Mesendoderm (in vitro differentiated cells): ENCODE measurements around the gene HSD17B12.
A peak's percentile ranks its signal among the peaks of the same experiment; 100 is the strongest.

Experiments
- DNase-seq: peaks from one replicate; pipeline ENCODE4 v3.0.0; 2013
- H2AK5ac ChIP-seq: 2 replicates; pipeline ENCODE4 v1.6.1; 2013; ENCODE audit warnings: low read length, inconsistent platforms
- H2BK120ac ChIP-seq: 2 replicates; pipeline ENCODE4 v1.6.1; 2013; ENCODE audit warnings: low read depth, mild to moderate bottlenecking, low read length, moderate library complexity, mixed read lengths
- H2BK15ac ChIP-seq: replicated peaks from 2 replicates; pipeline ENCODE4 v1.6.1; 2013; ENCODE audit warnings: low read depth, mild to moderate bottlenecking, moderate library complexity
- H2BK5ac ChIP-seq: 2 replicates; pipeline ENCODE4 v1.6.1; 2013; ENCODE audit warnings: low read length, inconsistent platforms
- H3K18ac ChIP-seq: 2 replicates; pipeline ENCODE4 v1.6.1; 2013; ENCODE audit warnings: mild to moderate bottlenecking, low read length, mixed read lengths
- H3K23ac ChIP-seq: one replicate; pipeline ENCODE4 v1.6.1; 2013; ENCODE audit warnings: low read length
- H3K27ac ChIP-seq: 2 replicates; pipeline ENCODE4 v1.5.1; 2013; ENCODE audit warnings: low read depth, mild to moderate bottlenecking, inconsistent platforms, low read length, moderate library complexity
- H3K27me3 ChIP-seq: 2 replicates; pipeline ENCODE4 v1.6.1; 2013; ENCODE audit warnings: low read length, control low read depth, mild to moderate bottlenecking, inconsistent platforms; ENCODE audit not compliant: insufficient read depth, poor library complexity
- H3K36me3 ChIP-seq: 2 replicates; pipeline ENCODE4 v1.6.1; 2013; ENCODE audit warnings: low read length, inconsistent platforms; ENCODE audit not compliant: control insufficient read depth, insufficient read depth
- H3K4ac ChIP-seq: one replicate; pipeline ENCODE4 v1.6.1; 2013; ENCODE audit warnings: low read depth, mild to moderate bottlenecking, low read length, moderate library complexity
- H3K4me1 ChIP-seq: 2 replicates; pipeline ENCODE4 v1.6.1; 2013; ENCODE audit warnings: low read depth, low read length, inconsistent platforms; ENCODE audit not compliant: control insufficient read depth
- H3K4me2 ChIP-seq: 2 replicates; pipeline ENCODE4 v1.6.1; 2013; ENCODE audit warnings: low read length
- H3K4me3 ChIP-seq: 2 replicates; pipeline ENCODE4 v1.5.1; 2013; ENCODE audit warnings: mild to moderate bottlenecking, low read length
- H3K56ac ChIP-seq: one replicate; pipeline ENCODE4 v1.6.1; 2013; ENCODE audit warnings: low read length
- H3K79me1 ChIP-seq: 2 replicates; pipeline ENCODE4 v1.6.1; 2013; ENCODE audit warnings: low read length, inconsistent platforms
- H3K79me2 ChIP-seq: 2 replicates; pipeline ENCODE4 v1.6.1; 2013; ENCODE audit warnings: mild to moderate bottlenecking, low read length; ENCODE audit not compliant: control insufficient read depth, insufficient read depth
- H3K9ac ChIP-seq: 2 replicates; pipeline ENCODE4 v1.6.1; 2013; ENCODE audit warnings: low read length, inconsistent platforms
- H4K5ac ChIP-seq: one replicate; pipeline ENCODE4 v1.6.1; 2013; ENCODE audit warnings: low read length
- H4K8ac ChIP-seq: one replicate; pipeline ENCODE4 v1.6.1; 2013; ENCODE audit warnings: low read depth, mild to moderate bottlenecking, control low read depth, low read length, moderate library complexity
- WGBS: extraction: QIAGEN DNeasy Blood & Tissue Kit; methylation state at CpG from one replicate; pipeline ENCODE4 v1.1.7; 2013; ENCODE audit warnings: low lambda C conversion rate, missing lambda C conversion rate; ENCODE audit not compliant: insufficient coverage; ENCODE audit errors: extremely low coverage; 5-methylcytosine and 5-hydroxymethylcytosine counted together

The HSD17B12 gene

DNA sequence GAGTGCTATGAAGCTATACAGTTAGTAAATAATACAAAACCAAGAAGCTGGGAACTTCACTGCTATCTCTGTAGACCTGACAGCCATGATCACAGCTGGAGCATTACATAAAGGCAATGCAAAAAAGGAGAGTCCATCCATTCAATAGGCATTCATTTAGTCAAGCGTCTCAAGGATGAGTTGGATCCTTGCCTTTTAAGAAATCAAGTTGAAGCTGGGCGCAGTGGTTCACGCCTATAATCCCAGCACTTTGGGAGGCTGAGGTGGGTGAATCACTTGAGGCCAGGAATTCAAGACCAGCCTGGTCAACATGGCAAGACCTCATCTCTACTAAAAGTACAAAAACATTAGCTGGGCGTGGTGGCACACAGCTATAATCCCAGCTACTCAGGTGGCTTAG is 152.0 kb downstream of the HSD17B12 start:
- H3K4me3 ChIP-seq: no peak overlapping the region
- H2AK5ac ChIP-seq: no peak overlapping the region
- WGBS: no CpG with 5 or more reads among the region's 4 CpGs

DNA sequence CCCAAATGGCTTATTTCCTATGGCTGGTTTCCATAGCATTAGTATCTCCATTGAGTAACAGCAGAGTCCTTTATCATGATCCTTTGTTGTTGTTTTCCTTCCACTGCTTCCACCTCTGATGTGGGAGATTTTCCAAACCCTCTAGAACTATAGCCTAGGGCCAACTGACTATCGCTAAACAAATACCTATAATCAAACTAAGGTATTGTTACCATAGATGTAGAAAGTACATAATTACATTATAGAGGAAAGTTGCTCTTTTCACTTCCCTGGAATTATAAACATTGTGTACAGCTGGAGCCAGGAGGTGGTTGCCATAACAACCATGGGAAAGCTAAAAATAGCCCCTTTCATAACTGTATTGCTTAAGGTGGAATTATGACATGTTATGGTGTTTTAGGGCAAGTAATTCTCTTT is 153.1 kb downstream of the HSD17B12 start:
- H3K27ac ChIP-seq: no peak overlapping the region
- H3K56ac ChIP-seq: no peak overlapping the region
- H3K36me3 ChIP-seq: no peaks in the 10 kb centered on the region
- H3K23ac ChIP-seq: no peak overlapping the region
- H3K4me1 ChIP-seq: no peaks in the 10 kb centered on the region
- no peak overlapping the region for H2BK15ac ChIP-seq
- peak; percentile 22 for DNase-seq
- H4K8ac ChIP-seq: no peak overlapping the region
- no peak overlapping the region for H2AK5ac ChIP-seq
- H2BK120ac ChIP-seq: no peak overlapping the region
- no peak overlapping the region for H4K5ac ChIP-seq
- no peak overlapping the region for H3K4ac ChIP-seq
- no peak overlapping the region for H3K18ac ChIP-seq
- H3K79me1 ChIP-seq: peaks cover 2% of the 10 kb centered on the region
- no peak overlapping the region for H3K9ac ChIP-seq
- no peaks in the 10 kb centered on the region for H3K79me2 ChIP-seq
- H3K4me3 ChIP-seq: no peak overlapping the region
- H3K4me2 ChIP-seq: no peak overlapping the region
- H3K27me3 ChIP-seq: no peaks in the 10 kb centered on the region
- no CpG with 5 or more reads among the region's 1 CpG for WGBS
- H2BK5ac ChIP-seq: no peak overlapping the region

More for the DNA sequence above, 152.0 kb downstream of the HSD17B12 start:
- Histone ChIP-seq H3K23ac (no peak overlapping the region), H3K4me1 (no peaks in the 10 kb centered on the region), H3K9ac (no peak overlapping the region), H4K5ac (no peak overlapping the region), H3K36me3 (no peaks in the 10 kb centered on the region), H3K79me1 (peaks cover 2% of the 10 kb centered on the region), H3K27me3 (no peaks in the 10 kb centered on the region), H3K56ac (no peak overlapping the region), H3K79me2 (no peaks in the 10 kb centered on the region), H2BK5ac (no peak overlapping the region), H2BK15ac (no peak overlapping the region), H3K27ac (no peak overlapping the region), H4K8ac (no peak overlapping the region), H3K4ac (no peak overlapping the region), H3K18ac (no peak overlapping the region), H3K4me2 (no peak overlapping the region), H2BK120ac (no peak overlapping the region)
- DNase-seq: no peak

DNA sequence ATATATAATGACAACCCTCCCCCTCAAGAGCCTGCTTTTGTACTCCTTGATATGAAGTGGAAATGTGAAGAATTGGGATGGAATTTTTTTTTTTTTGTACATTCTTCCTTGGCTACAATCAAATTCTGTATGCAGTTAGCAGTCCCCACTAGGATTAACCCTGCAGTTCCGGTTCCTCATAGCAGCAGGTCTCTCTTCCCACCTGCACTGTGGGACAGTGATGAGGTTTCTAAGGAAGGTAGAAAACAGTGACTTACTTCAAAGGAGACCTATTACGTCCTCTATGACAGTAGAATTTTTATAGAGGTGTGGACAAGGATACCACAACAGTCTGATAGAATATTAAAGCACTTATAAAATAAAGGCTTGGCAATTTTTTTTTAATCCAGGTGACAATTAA is 153.7 kb downstream of the HSD17B12 start:
- Histone ChIP-seq H2BK120ac (no peak overlapping the region), H2BK5ac (no peak overlapping the region), H2AK5ac (no peak overlapping the region), H3K23ac (no peak overlapping the region), H3K27ac (no peak overlapping the region), H3K18ac (no peak overlapping the region), H3K79me1 (peaks cover 2% of the 10 kb centered on the region), H3K4ac (no peak overlapping the region), H3K4me1 (no peaks in the 10 kb centered on the region), H4K8ac (no peak overlapping the region), H3K36me3 (no peaks in the 10 kb centered on the region), H2BK15ac (no peak overlapping the region), H3K56ac (no peak overlapping the region), H4K5ac (no peak overlapping the region), H3K4me3 (no peak overlapping the region), H3K4me2 (no peak overlapping the region), H3K27me3 (no peaks in the 10 kb centered on the region), H3K9ac (no peak overlapping the region), H3K79me2 (no peaks in the 10 kb centered on the region)
- WGBS: no CpG with 5 or more reads among the region's 2 CpGs
- DNase-seq: no peak

DNA sequence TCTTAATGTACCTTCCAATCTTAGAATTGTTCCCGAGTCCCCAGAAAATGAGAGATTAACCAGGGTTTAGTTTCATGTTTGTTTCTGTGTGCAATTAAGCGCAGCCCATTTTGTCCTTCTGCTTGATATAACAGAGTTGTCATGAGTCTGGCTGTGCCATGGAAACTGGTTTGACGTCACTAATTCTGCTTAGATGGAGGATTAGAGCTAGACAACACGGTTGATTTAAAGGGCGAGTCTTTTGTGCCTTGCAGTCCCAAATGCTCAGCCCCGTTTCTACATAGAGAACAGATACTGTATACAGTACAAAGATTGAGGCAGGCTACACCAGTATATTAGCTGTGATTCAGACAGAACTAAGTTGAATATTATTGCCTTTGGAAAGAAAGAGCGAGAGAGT is 154.6 kb downstream of the HSD17B12 start:
- no peak overlapping the region for H2BK5ac ChIP-seq
- H3K79me2 ChIP-seq: no peaks in the 10 kb centered on the region
- no peak overlapping the region for H2BK120ac ChIP-seq
- no peaks in the 10 kb centered on the region for H3K4me1 ChIP-seq
- H3K27me3 ChIP-seq: no peaks in the 10 kb centered on the region
- H3K9ac ChIP-seq: no peak overlapping the region
- WGBS: 100% methylated on average over 1 of the region's 7 CpGs
- H2AK5ac ChIP-seq: no peak overlapping the region
- no peak overlapping the region for H3K4me2 ChIP-seq
- no peak overlapping the region for H3K27ac ChIP-seq
- H3K4me3 ChIP-seq: no peak overlapping the region
- no peak overlapping the region for H2BK15ac ChIP-seq
- no peak overlapping the region for H4K5ac ChIP-seq
- peaks cover 2% of the 10 kb centered on the region for H3K79me1 ChIP-seq
- no peak overlapping the region for H3K56ac ChIP-seq
- no peak overlapping the region for H4K8ac ChIP-seq
- no peak overlapping the region for H3K4ac ChIP-seq
- no peak overlapping the region for H3K18ac ChIP-seq
- no peak overlapping the region for H3K23ac ChIP-seq
- no peak for DNase-seq
- no peaks in the 10 kb centered on the region for H3K36me3 ChIP-seq

DNA sequence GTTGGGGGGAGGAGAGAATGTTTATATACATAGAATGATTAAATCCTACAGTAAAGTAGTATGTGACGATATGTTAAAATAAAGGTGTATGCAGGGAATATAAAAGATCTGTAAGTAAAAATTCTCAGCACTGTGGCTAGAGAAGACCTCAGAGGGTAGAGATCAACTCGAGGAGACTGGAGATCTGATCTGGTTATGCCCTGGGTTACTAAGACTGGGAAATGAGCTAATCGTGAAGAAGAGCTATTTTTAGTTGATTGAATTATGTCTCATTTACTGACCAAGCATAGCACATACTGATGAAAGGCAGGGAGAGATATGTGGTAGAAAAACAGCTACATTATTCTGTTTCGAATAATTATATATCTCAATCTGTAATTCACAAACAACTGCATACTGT is 157.3 kb downstream of the HSD17B12 start:
- Histone ChIP-seq H3K36me3 (no peaks in the 10 kb centered on the region), H3K4me1 (no peaks in the 10 kb centered on the region), H2BK15ac (no peak overlapping the region), H3K56ac (no peak overlapping the region), H3K4me2 (no peak overlapping the region), H3K4ac (no peak overlapping the region), H3K23ac (no peak overlapping the region), H4K5ac (no peak overlapping the region), H3K18ac (no peak overlapping the region), H4K8ac (no peak overlapping the region), H3K9ac (no peak overlapping the region), H3K79me1 (peaks cover 2% of the 10 kb centered on the region), H3K27me3 (no peaks in the 10 kb centered on the region), H3K4me3 (no peak overlapping the region), H2BK120ac (no peak overlapping the region), H2AK5ac (no peak overlapping the region), H2BK5ac (no peak overlapping the region), H3K27ac (no peak overlapping the region), H3K79me2 (no peaks in the 10 kb centered on the region)
- DNase-seq: no peak
- 100% methylated on average over 1 of the region's 4 CpGs for WGBS

DNA sequence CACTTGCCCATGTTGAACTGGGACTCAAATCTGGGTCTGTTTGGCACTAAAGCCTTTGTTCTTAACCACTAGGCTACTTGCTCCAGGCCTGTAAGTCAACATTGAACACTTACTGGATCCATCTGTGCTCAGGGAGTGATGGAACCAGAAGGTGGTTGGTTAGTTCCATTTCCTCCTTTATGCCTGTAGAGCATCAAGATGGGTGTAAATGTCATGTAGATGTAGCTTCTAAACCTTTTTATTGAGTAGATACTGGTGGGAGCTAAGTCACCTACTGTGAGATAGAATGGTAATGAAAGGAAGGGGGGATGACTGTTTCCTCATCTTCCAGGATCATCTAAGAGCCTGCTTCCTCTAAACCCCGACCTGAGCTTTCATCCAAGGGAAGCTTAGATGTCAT is 161.5 kb downstream of the HSD17B12 start:
- no peak for DNase-seq

More for the DNA sequence above, 161.5 kb downstream of the HSD17B12 start:
- peaks cover 2% of the 10 kb centered on the region for H3K79me1 ChIP-seq
- no peak overlapping the region for H3K27ac ChIP-seq
- H3K36me3 ChIP-seq: no peaks in the 10 kb centered on the region
- H4K5ac ChIP-seq: no peak overlapping the region
- H2BK120ac ChIP-seq: no peak overlapping the region
- no peak overlapping the region for H2BK15ac ChIP-seq
- H3K56ac ChIP-seq: no peak overlapping the region
- WGBS: no CpG with 5 or more reads among the region's 1 CpG
- H4K8ac ChIP-seq: no peak overlapping the region
- no peak overlapping the region for H3K4me3 ChIP-seq
- no peak overlapping the region for H3K4ac ChIP-seq
- H3K79me2 ChIP-seq: no peaks in the 10 kb centered on the region
- no peaks in the 10 kb centered on the region for H3K27me3 ChIP-seq
- H3K18ac ChIP-seq: no peak overlapping the region
- no peak overlapping the region for H2AK5ac ChIP-seq
- no peak overlapping the region for H3K23ac ChIP-seq
- H3K4me2 ChIP-seq: no peak overlapping the region
- no peaks in the 10 kb centered on the region for H3K4me1 ChIP-seq
- H3K9ac ChIP-seq: no peak overlapping the region
- H2BK5ac ChIP-seq: no peak overlapping the region
